ENCODE results near the gene JADE3.
A peak's percentile ranks its signal among the peaks of the same experiment; 100 is the strongest.

The JADE3 gene

DNA sequence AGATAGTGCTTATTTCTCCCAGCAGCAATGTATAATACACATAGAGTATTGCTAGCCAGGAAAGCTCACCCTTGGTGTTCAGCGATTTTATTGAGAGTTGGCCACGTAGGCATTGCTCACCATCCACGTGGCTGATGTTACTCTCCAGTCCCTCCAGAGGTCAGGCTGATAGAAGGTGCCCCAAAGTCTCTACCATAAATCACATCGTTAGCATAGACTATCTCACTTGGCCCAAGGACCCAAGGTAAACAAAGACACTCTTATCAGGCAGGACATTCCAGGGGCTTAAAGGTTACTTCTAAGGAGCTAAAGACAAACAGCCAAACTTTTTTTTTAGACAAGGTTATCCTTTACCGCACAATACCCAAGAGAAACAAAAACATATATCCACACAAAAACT is 135.8 kb downstream of the JADE3 start:
- no peak for DNase-seq

GRCh38 chrX:47059142-47059874 is 147.1 kb downstream of the JADE3 start:
- no peak for DNase-seq

- DNase-seq, result no peak
Observed at GRCh38 chrX:47060708-47061107, 148.5 kb downstream of the JADE3 start.

- no peak for DNase-seq
Observed at GRCh38 chrX:47061238-47061919, 149.2 kb downstream of the JADE3 start.

- DNase-seq, result no peak
Observed at GRCh38 chrX:47063179-47063578, 151.0 kb downstream of the JADE3 start.

GRCh38 chrX:47068214-47068613 is 156.0 kb downstream of the JADE3 start:
- DNase-seq, result no peak

GRCh38 chrX:47068720-47069119 is 156.5 kb downstream of the JADE3 start:
- no peak for DNase-seq

GRCh38 chrX:47078129-47079043 is 166.2 kb downstream of the JADE3 start, which contains the start of gene RGN:
TSS of gene RGN (plus strand) at chrX:47078443. CDS start at chrX:47081145, 2,702 bp downstream.
- DNase-seq, result no peak

DNA sequence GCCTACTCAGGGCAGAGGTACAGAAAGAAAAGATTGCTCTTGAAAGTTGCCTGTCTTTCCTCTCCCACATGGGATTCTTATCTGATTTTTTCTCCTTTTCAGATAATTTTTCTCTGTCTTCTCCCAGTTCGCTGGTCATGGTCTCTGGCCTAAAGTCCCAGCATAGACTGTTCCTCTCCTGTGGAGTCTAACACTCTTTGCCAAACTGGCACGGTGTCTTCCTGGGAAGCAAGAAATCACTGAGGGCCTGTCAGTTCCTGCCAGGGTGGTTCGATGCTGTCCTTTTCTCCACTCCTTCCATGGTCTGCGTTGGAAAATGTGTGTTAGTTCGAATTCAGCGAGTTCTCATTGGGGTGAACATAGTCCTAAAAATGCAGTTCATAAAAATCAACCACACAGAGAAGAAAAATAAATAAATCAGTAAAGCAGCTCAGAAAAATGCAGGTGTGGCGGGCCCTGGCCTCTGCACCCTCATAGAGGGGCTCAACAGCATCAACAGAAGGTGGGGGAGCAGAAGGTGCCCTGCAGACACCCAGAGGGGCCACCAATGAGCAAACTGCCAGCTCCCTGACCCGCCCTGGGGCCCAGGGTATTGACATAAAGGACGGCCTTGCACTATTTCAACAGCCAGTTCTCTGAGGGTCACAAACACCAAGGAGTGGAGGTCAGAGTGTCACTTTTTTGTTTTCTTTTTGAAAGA is 168.1 kb downstream of the JADE3 start:
- no peak for DNase-seq

DNA sequence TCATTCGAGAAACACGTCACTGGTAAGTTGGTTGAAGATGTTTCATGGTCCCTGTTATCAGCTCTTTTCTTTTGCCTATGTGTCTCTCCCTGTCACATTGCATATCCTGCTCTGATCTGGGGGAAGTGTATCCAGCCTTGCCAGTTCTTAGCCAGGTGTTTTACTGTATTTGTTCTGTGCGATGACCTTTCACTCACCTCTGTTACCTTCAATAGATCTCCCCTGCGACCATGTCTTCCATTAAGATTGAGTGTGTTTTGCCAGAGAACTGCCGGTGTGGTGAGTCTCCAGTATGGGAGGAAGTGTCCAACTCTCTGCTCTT is 168.7 kb downstream of the JADE3 start:
- no peak for DNase-seq

DNA sequence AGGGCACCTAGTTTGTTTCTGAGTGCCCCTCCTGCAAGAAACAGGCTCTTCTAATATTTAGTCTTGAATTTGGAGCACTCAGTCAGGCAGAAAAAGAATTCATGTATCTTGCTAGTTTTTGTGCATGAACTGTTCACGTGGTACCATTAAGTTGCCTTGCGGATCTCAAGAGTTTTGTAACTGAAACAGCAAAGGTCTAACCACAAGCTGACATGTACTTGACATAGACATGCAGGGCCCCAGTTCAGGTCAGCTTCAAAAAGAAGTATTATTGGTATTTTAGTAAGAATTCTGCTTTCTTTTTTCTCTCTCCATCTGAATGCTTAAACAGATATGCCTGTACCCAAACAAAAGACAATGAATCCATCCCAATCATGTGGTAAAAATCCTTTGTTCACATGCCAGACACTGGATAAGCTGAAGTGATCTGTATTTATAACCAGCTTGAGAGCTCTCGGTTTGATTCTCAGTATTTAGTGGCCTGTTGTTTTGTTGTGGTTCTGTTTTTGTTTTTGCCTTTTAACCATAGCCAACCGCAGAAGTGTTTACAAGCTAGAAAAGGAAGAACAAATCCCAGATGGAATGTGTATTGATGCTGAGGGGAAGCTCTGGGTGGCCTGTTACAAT is 179.0 kb downstream of the JADE3 start:
- DNase-seq, result peak; percentile 13

DNA sequence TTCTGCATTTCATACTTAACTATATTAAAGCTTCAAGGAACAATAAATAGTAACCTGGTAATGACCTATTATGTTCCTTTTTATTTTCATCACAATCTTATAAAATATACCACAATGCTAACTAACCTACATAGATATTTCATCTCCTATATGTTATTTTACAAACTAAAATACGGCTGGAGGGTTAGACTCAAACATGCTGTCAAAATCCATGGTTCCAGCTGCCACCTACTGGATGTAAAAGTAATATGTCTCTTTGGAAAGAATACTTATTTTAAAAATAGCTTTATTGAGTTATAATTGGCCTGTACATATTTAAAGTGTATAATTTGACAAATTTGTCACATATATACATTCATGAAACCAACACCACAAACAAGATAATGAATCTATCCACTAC is 181.0 kb downstream of the JADE3 start:
- DNase-seq, result peak; percentile 10

- no peak for DNase-seq
Observed at GRCh38 chrX:47093860-47094259, 181.6 kb downstream of the JADE3 start.

GRCh38 chrX:47097018-47097417 is 184.8 kb downstream of the JADE3 start:
- no peak for DNase-seq

GRCh38 chrX:47098338-47099094 is 186.3 kb downstream of the JADE3 start:
- DNase-seq, result no peak

GRCh38 chrX:47101206-47101605 is 189.0 kb downstream of the JADE3 start:
- no peak for DNase-seq

Data from NCI-H2107 (cell line).